MM.1S (cell line): Measurements from ENCODE around the gene TBC1D14.

Source experiments
- DNase-seq: peaks from one replicate; pipeline ENCODE4 v3.0.0-alpha.2; 2015
- H2AFZ ChIP-seq: fragments of 300-600 bp; sonication (generic); 2 replicates; pipeline ENCODE4 v1.6.0; 2016; ENCODE audit warnings: antibody characterized with exemption, low read length
- H3F3A ChIP-seq: fragments of 300-600 bp; sonication (generic); 2 replicates; pipeline ENCODE4 v1.6.1; 2016; ENCODE audit warnings: mild to moderate bottlenecking, antibody characterized with exemption, low read length, moderate library complexity, mixed read lengths; ENCODE audit not compliant: insufficient read depth
- H3K27ac ChIP-seq: fragments of 300-600 bp; sonication (generic); 2 replicates; pipeline ENCODE4 v1.5.1; 2016; ENCODE audit warnings: mild to moderate bottlenecking, low read length
- H3K27me3 ChIP-seq: fragments of 300-600 bp; sonication (generic); replicated peaks from 2 replicates; pipeline ENCODE4 v1.6.0; 2016; ENCODE audit warnings: low read length; ENCODE audit not compliant: insufficient read depth
- H3K36me3 ChIP-seq: fragments of 300-600 bp; sonication (generic); replicated peaks from 2 replicates; pipeline ENCODE4 v1.6.1; 2016; ENCODE audit warnings: mild to moderate bottlenecking, low read length, mixed read lengths; ENCODE audit not compliant: insufficient read depth
- H3K4me1 ChIP-seq: fragments of 300-600 bp; sonication (generic); 2 replicates; pipeline ENCODE4 v1.6.1; 2016; ENCODE audit warnings: low read length, mixed read lengths
- H3K4me2 ChIP-seq: fragments of 300-600 bp; sonication (generic); 2 replicates; pipeline ENCODE4 v1.6.0; 2016; ENCODE audit warnings: low read depth, low read length
- H3K4me3 ChIP-seq: fragments of 300-600 bp; sonication (generic); 2 replicates; pipeline ENCODE4 v1.5.1; 2016; ENCODE audit warnings: low read length, mixed read lengths
- H3K79me2 ChIP-seq: fragments of 300-600 bp; sonication (generic); 2 replicates; pipeline ENCODE4 v1.6.1; 2016; ENCODE audit warnings: mixed run types, low read length, mixed read lengths
- H3K9ac ChIP-seq: fragments of 300-600 bp; sonication (generic); 2 replicates; pipeline ENCODE4 v1.6.1; 2016; ENCODE audit warnings: low read length, mixed read lengths
- H3K9me2 ChIP-seq: fragments of 300-600 bp; sonication (generic); replicated peaks from 2 replicates; pipeline ENCODE4 v1.6.1; 2016; ENCODE audit warnings: mild to moderate bottlenecking, low read length, mixed read lengths; ENCODE audit not compliant: insufficient read depth
- H3K9me3 ChIP-seq: fragments of 300-600 bp; sonication (generic); replicated peaks from 2 replicates; pipeline ENCODE4 v1.6.1; 2016; ENCODE audit warnings: mild to moderate bottlenecking, low read length, mixed read lengths; ENCODE audit not compliant: insufficient read depth
- H4K20me1 ChIP-seq: fragments of 300-600 bp; sonication (generic); 2 replicates; pipeline ENCODE4 v1.6.1; 2016; ENCODE audit warnings: mild to moderate bottlenecking, low read length, moderate library complexity, mixed read lengths; ENCODE audit not compliant: insufficient read depth
- CTCF ChIP-seq: fragments of 300-600 bp; sonication (generic); IDR thresholded peaks from 2 replicates; pipeline ENCODE4 v1.5.1; 2016; ENCODE audit warnings: antibody characterized with exemption, low read length, mixed read lengths
- EZH2 ChIP-seq: fragments of 300-600 bp; sonication (generic); optimal IDR thresholded peaks from 2 replicates; pipeline ENCODE3; 2017; ENCODE audit warnings: low read depth, mild to moderate bottlenecking, antibody characterized with exemption, low read length, mixed read lengths
- EZH2phosphoT487 ChIP-seq: fragments of 300-600 bp; sonication (generic); IDR thresholded peaks from 2 replicates; pipeline ENCODE4 v1.6.1; 2018; ENCODE audit warnings: antibody characterized with exemption, low read length

The TBC1D14 gene

DNA sequence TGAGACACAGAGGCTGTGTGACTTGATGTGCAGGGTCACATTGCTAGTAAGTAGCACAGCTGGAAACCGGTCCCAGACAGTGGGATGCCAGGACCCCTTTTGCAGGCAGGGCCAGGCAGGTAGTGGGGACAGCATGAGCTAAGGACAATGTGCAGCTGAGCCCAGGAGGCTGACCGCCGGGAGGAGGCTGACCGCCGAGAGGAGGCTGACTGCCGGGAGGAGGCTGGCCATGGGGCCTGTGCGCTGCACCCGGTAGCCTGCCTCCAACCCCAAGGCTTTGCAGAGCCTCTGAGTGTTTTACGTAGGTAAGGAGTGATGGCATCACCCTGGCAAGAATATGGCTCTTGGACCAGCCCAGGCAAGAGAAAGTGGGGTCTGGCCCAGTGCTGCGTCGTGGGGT lies 58.9 kb downstream of the TBC1D14 start:
- H3K9me3 ChIP-seq: no peaks in the 10 kb centered on the region
- DNase-seq: no peak
- H3K4me1 ChIP-seq: peaks cover 7% of the 10 kb centered on the region; the same call in 1 of the 2 replicates
- H3K9ac ChIP-seq: no peak overlapping the region
- no peak overlapping the region for H3K4me2 ChIP-seq
- no peak for TF ChIP-seq EZH2
- TF ChIP-seq CTCF: no peak
- no peak for TF ChIP-seq EZH2phosphoT487
- H4K20me1 ChIP-seq: no peaks in the 10 kb centered on the region
- H3F3A ChIP-seq: peaks cover 3% of the 10 kb centered on the region; the same call in 1 of the 2 replicates
- H3K79me2 ChIP-seq: 0 out of 2 replicates have a peak, but pooled peaks cover 4% of the 10 kb centered on the region
- H3K9me2 ChIP-seq: no peaks in the 10 kb centered on the region
- 0 out of 2 replicates have a peak, but pooled peaks cover 5% of the 10 kb centered on the region for H3K27me3 ChIP-seq
- no peaks in the 10 kb centered on the region for H3K36me3 ChIP-seq
- no peak overlapping the region for H3K27ac ChIP-seq
- no peak overlapping the region for H2AFZ ChIP-seq
- H3K4me3 ChIP-seq: no peak overlapping the region

- Histone ChIP-seq H3K27me3 (0 out of 2 replicates have a peak, but pooled peaks cover 5% of the 10 kb centered on the region), H3K36me3 (no peaks in the 10 kb centered on the region), H3K9ac (no peak overlapping the region), H3K9me2 (no peaks in the 10 kb centered on the region), H3K4me1 (peaks cover 4% of the 10 kb centered on the region), H2AFZ (no peak overlapping the region), H3K79me2 (0 out of 2 replicates have a peak, but pooled peaks cover 4% of the 10 kb centered on the region), H3K4me2 (no peak overlapping the region), H3K4me3 (no peak overlapping the region), H3K27ac (no peak overlapping the region), H3K9me3 (no peaks in the 10 kb centered on the region), H3F3A (no peaks in the 10 kb centered on the region), H4K20me1 (no peaks in the 10 kb centered on the region)
- no peak for DNase-seq
- no peak for TF ChIP-seq EZH2
- no peak for TF ChIP-seq CTCF
- TF ChIP-seq EZH2phosphoT487: no peak
Measured at GRCh38 chr4:6969826-6970800, 60.5 kb downstream of the TBC1D14 start.

- no peaks in the 10 kb centered on the region for H3K79me2 ChIP-seq
- no peaks in the 10 kb centered on the region for H4K20me1 ChIP-seq
- peaks cover 4% of the 10 kb centered on the region for H3K4me1 ChIP-seq
- no peaks in the 10 kb centered on the region for H3K27me3 ChIP-seq
- H3K4me2 ChIP-seq: no peak overlapping the region
- H3K4me3 ChIP-seq: no peak overlapping the region
- no peak for DNase-seq
- H3K27ac ChIP-seq: no peak overlapping the region
- TF ChIP-seq EZH2phosphoT487 (no peak), EZH2 (no peak), CTCF (no peak)
- no peaks in the 10 kb centered on the region for H3F3A ChIP-seq
- H3K9me2 ChIP-seq: no peaks in the 10 kb centered on the region
- H2AFZ ChIP-seq: no peak overlapping the region
- H3K9me3 ChIP-seq: no peaks in the 10 kb centered on the region
- no peak overlapping the region for H3K9ac ChIP-seq
- no peaks in the 10 kb centered on the region for H3K36me3 ChIP-seq
Measured at GRCh38 chr4:6971536-6972374, 62.1 kb downstream of the TBC1D14 start.
